Measurements from ENCODE around the gene TAP2. TPM values are rescaled to one million over a fixed set of nuclear protein-coding genes. Genes with fewer than 3 reads are reported as not detected.
"Not testable (repeated sequence)": the region's sequence is repeated elsewhere in the genome, so short reads cannot be mapped to it uniquely, and the experiment has no call there.

The TAP2 gene
- total RNA-seq, 1 donor from 2014 or later, result 11.0 TPM

GRCh38 chr6:32835167-32835893 lies 3.2 kb downstream of the TAP2 start:
- DNase-seq, result no peak

- no peak for DNase-seq
Observed at GRCh38 chr6:32833664-32834063, 4.9 kb downstream of the TAP2 start.

GRCh38 chr6:32832535-32832934 lies 6.0 kb downstream of the TAP2 start:
- no peak for DNase-seq

- no peak for DNase-seq
Observed at GRCh38 chr6:32830936-32831335, 7.6 kb downstream of the TAP2 start.

- DNase-seq, result no peak
Observed at GRCh38 chr6:32830017-32830416, 8.5 kb downstream of the TAP2 start.

GRCh38 chr6:32829495-32829894 lies 9.0 kb downstream of the TAP2 start:
- DNase-seq, result no peak

- DNase-seq, result no peak
Observed at GRCh38 chr6:32827025-32827424, 11.5 kb downstream of the TAP2 start.

GRCh38 chr6:32825966-32826365 lies 12.6 kb downstream of the TAP2 start:
- DNase-seq, result no peak

- no peak for DNase-seq
Observed at GRCh38 chr6:32819729-32820128, 18.8 kb downstream of the TAP2 start.

GRCh38 chr6:32818867-32819266 lies 19.7 kb downstream of the TAP2 start:
- DNase-seq, result no peak

GRCh38 chr6:32816746-32817204 lies 21.8 kb downstream of the TAP2 start, which contains the start of gene HLA-DOB:
Gene HLA-DOB (minus strand): TSS chr6:32817002. CDS start chr6:32816951, 51 bp downstream.
- DNase-seq, result no peak

- no peak for DNase-seq
Observed at GRCh38 chr6:32815996-32816395, 22.5 kb downstream of the TAP2 start.

- no peak for DNase-seq
Observed at GRCh38 chr6:32815115-32815514, 23.4 kb downstream of the TAP2 start.

- DNase-seq, result no peak
Observed at GRCh38 chr6:32814145-32814544, 24.4 kb downstream of the TAP2 start.

- no peak for DNase-seq
Observed at GRCh38 chr6:32809171-32809570, 29.4 kb downstream of the TAP2 start.

- DNase-seq, result no peak
Observed at GRCh38 chr6:32807020-32807580, 31.4 kb downstream of the TAP2 start.

- DNase-seq, result not testable (repeated sequence)
Observed at GRCh38 chr6:32805404-32805803, 33.1 kb downstream of the TAP2 start.

- no peak for DNase-seq
Observed at GRCh38 chr6:32803416-32803815, 35.1 kb downstream of the TAP2 start.

- DNase-seq, result no peak
Observed at GRCh38 chr6:32799740-32800139, 38.8 kb downstream of the TAP2 start.

GRCh38 chr6:32799168-32799567 lies 39.4 kb downstream of the TAP2 start:
- DNase-seq, result no peak

GRCh38 chr6:32796848-32797776 lies 41.4 kb downstream of the TAP2 start:
- peak; percentile 62 for DNase-seq

GRCh38 chr6:32794510-32794909 lies 44.0 kb downstream of the TAP2 start:
- DNase-seq, result no peak

- no peak for DNase-seq
Observed at GRCh38 chr6:32792901-32793435, 45.6 kb downstream of the TAP2 start.

Data from skin of body (tissue), 2 donors.